Psoas muscle (tissue), 8 donors: Measurements from ENCODE around the gene GHRH. TPM values are rescaled to one million over a fixed set of nuclear protein-coding genes. Genes with fewer than 3 reads are reported as not detected.

Experiments used
- ATAC-seq, 4 donors: fragments of 200-7000 bp; cut with Tn5 transposase; one replicate each; pipeline ENCODE4 v1.9.1; 2020; ENCODE audit warnings: moderate library complexity in 3 of 4, mild to moderate bottlenecking in 2 of 4
- DNase-seq, 2 donors: peaks; one replicate each; pipeline ENCODE4 v3.0.0-alpha.2; 2020
- H3K27ac ChIP-seq: fragments of 200-600 bp; one replicate; pipeline ENCODE4 v1.8.0; 2022
- H3K27me3 ChIP-seq, 3 donors: fragments of 200-600 bp in 1 of 3; one replicate each; pipeline versions ENCODE4 v1.6.1 to v1.8.0; 2013 to 2022; ENCODE audit warnings: low read length in 2 of 3, mild to moderate bottlenecking in 2 of 3, moderate library complexity in 1 of 3; ENCODE audit not compliant: insufficient read depth in 3 of 3
- H3K36me3 ChIP-seq, 2 donors: fragments of 200-600 bp in 1 of 2; one replicate each; pipeline versions ENCODE4 v1.6.1 to v1.8.0; 2013 to 2022; ENCODE audit warnings: low read depth in 1 of 2, mild to moderate bottlenecking in 1 of 2, moderate library complexity in 1 of 2; ENCODE audit not compliant: insufficient read depth in 1 of 2
- H3K4me1 ChIP-seq: fragments of 200-600 bp; one replicate; pipeline ENCODE4 v1.8.0; 2022
- H3K4me3 ChIP-seq: fragments of 200-600 bp; one replicate; pipeline ENCODE4 v1.8.0; 2022; ENCODE audit warnings: mild to moderate bottlenecking
- H3K9me3 ChIP-seq: fragments of 200-600 bp; one replicate; pipeline ENCODE4 v1.8.0; 2022
- CTCF ChIP-seq: fragments of 200-600 bp; IDR thresholded peaks from one replicate; pipeline ENCODE4 v1.8.0; 2022; ENCODE audit warnings: antibody characterized with exemption
- WGBS, 3 donors: extraction: QIAGEN DNeasy Blood & Tissue Kit; methylation state at CpG; one replicate each; pipeline versions ENCODE4 v1.1.6 to v1.1.7; 2013; 5-methylcytosine and 5-hydroxymethylcytosine counted together
- intact Hi-C, 2 donors: fragments of 100-400 bp; cut with DNase I; formaldehyde crosslinking; loops; one replicate each; pipeline versions ENCODE4 v1.11.0 to v1.14.2; 2022
- polyA plus RNA-seq, 3 donors: library from polyadenylated mRNA; stranded (reverse); fragments of 200-250 nt; gene quantifications; one replicate each; pipeline ENCODE4 v1.2.3, GENCODE V29; 2013
- total RNA-seq, 4 donors: library from RNA; stranded (reverse); fragmentation: NEBNext Ultra II Directional in 2 of 4; extraction: Animal tissue kit (Norgen Biotek cat#: 25700) in 2 of 4; gene quantifications; one replicate each; pipeline versions ENCODE4 v1.2.1 to v1.2.4, GENCODE V29; 2021 to 2023
- donor health status: healthy with polysubstance abuse.
- donor health status: DM: no; HTN: no; CAD: no; lungs with moderate emphysema.
- donor health status: Bipolar disorder and iron deficiency.
- donor health status: healthy.
- donor health status: DM: yes; HTN: yes; CAD: no.
- donor health status: DM: no; HTN: no; CAD: no.
- donor health status: DM: no; HTN: no; CAD: no.
- donor health status: DM: yes; HTN: yes; CAD: no.

The GHRH gene
- total and polyA plus RNA-seq, 7 donors, result not detected

GRCh38 chr20:37254114-37254878, 7.3 kb downstream of the GHRH start:
- no peak overlapping the region for H3K27ac ChIP-seq
- no peak for DNase-seq
- no peaks in the 10 kb centered on the region for H3K4me1 ChIP-seq
- H3K9me3 ChIP-seq, result peaks cover 7% of the 10 kb centered on the region
- 82 to 93% (median 91%) methylated on average over 7 of the region's 7 CpGs for WGBS, 3 donors
- H3K36me3 ChIP-seq, result no peaks in the 10 kb centered on the region
- no peak for TF ChIP-seq CTCF
- H3K27me3 ChIP-seq, result no peaks in the 10 kb centered on the region
- ATAC-seq, result no peak
- no peak overlapping the region for H3K4me3 ChIP-seq
- intact Hi-C loops, result no loop called here

- intact Hi-C loops, result no loop called here
- Histone ChIP-seq H3K27me3 (no peaks in the 10 kb centered on the region), H3K4me1 (no peaks in the 10 kb centered on the region), H3K4me3 (no peak overlapping the region), H3K27ac (no peak overlapping the region), H3K9me3 (peaks cover 7% of the 10 kb centered on the region), H3K36me3 (no peaks in the 10 kb centered on the region)
- 79 to 84% (median 80%) methylated on average over 12 of the region's 12 CpGs for WGBS, 3 donors
- no peak for DNase-seq
- no peak for TF ChIP-seq CTCF
- no peak for ATAC-seq
Observed at GRCh38 chr20:37253087-37253486, 8.5 kb downstream of the GHRH start.

GRCh38 chr20:37251825-37252477, 9.7 kb downstream of the GHRH start:
- Histone ChIP-seq H3K4me3 (no peak overlapping the region), H3K4me1 (no peaks in the 10 kb centered on the region), H3K27me3 (no peaks in the 10 kb centered on the region), H3K27ac (no peak overlapping the region), H3K36me3 (no peaks in the 10 kb centered on the region), H3K9me3 (peaks cover 7% of the 10 kb centered on the region)
- no peak for ATAC-seq
- intact Hi-C loops, result no loop called here
- WGBS, 3 donors, result 70 to 72% (median 71%) methylated on average over 15 of the region's 15 CpGs
- DNase-seq, result no peak
- TF ChIP-seq CTCF, result no peak

GRCh38 chr20:37249304-37249703, 12.3 kb downstream of the GHRH start:
- Histone ChIP-seq H3K27me3 (no peaks in the 10 kb centered on the region), H3K27ac (no peak overlapping the region), H3K4me3 (no peak overlapping the region), H3K4me1 (peaks cover 3% of the 10 kb centered on the region), H3K9me3 (peaks cover 4% of the 10 kb centered on the region), H3K36me3 (no peaks in the 10 kb centered on the region)
- 97 to 100% (median 98%) methylated on average over 2 of the region's 2 CpGs for WGBS, 3 donors
- intact Hi-C loops, result no loop called here
- no peak for TF ChIP-seq CTCF
- DNase-seq (no peak), ATAC-seq (no peak)
